HG02642 (cell line): ENCODE measurements around the gene FGF19.

Source experiments
- ATAC-seq: cut with Tn5 transposase; IDR thresholded peaks from one replicate; pipeline ENCODE4 v1.9.1; 2021; ENCODE audit warnings: mild to moderate bottlenecking; ENCODE audit not compliant: unreplicated experiment, poor library complexity

FGF19 gene

DNA sequence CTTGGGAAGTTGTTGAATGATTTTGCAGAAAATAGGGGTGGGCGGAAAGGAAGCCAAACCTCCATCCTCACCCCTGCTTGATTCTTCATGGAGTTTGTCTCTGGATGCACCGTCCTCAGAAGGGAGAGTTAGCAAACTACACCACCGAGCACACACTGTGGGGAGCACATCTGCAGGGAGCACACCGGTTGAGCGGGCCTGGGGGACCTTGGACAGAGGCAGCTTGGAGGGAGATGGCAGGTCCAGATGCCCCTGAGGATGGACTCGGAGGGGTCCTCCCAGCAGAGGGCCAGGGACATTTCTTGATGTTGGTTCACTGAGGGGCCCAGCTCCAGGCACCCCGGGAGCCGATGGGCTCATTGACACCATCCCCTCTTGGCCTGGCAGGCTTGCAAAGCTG lies 15.1 kb upstream of the FGF19 start:
- no peak for ATAC-seq

DNA sequence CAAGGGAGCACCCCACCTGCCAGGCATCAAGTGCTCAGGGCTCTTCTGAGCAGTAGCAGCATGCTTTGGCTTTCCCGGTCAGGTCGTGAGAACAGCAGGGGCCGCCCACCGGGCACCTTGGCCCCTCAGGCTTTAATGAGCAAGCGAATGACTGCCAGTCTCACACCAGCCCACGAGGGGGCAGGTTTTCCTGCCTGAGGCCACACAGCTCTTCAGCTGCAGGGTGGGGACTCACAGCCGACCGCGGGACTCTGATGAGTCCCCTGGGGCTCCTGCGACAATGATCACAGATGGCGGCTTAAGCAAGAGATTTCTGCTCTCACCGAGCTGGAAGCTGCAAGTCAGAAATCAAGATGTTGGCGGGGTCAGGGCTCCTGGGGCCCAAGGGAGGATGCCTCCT lies 14.3 kb upstream of the FGF19 start:
- ATAC-seq = no peak

DNA sequence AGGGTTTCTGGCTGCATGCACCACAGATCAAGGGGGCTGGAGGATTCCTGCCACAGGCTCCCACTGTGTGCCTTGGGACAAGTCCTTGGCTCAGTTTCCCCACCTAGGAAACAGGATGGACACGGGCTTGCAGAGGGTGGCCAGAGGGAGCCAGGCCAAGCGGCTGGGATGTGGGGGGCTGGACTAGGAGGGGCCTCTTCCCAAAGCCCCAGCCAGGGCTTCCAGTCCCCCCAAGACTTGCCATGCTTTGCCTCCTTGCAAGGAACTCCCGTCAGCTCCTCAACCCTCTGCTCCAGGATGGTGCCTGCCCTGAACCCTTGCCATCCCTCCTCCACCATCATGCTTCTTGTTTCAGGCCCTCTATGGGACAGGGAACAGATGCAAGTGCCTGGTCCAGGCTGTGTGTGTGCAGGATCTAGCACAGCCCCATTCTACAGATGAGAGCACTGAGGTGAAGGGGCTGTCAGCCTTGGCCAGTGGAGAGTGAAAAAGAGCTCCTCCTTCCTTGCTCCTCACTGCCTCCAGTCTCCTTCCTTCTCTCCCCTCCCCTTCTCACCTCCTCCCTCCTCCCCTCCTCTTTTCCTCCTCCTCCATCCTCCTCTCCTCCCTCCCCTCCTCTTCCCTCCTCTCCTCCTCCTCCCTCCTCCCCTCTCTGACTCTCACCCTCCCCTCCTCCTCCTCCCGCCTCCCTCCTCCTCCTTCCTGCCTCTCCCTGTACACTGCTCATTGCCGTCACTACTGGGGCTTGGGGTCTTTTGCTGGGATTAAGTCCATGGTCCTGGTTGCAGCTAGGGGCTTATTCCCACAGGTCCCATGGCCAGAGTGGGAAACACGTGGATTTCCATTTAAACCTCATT lies 13.3 kb upstream of the FGF19 start:
- no peak for ATAC-seq

DNA sequence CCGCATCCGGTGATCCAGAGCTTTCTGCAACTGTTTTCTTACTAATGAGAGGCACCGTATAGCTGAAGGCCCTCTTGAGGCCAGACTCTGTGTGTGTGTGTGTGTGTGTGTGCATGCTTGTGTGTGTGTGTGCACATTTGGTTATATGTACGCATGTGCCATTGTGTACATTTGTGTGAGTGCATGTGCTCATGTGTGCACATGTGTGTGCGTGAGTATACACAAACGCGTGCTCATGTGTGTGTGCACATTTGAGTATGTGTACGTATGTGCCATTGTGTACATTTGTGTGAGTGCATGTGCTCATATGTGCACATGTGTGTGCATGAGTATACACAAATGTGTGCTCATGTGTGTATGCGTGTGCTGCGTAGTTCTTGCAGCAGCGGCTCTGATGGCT lies 12.3 kb upstream of the FGF19 start:
- ATAC-seq = no peak

DNA sequence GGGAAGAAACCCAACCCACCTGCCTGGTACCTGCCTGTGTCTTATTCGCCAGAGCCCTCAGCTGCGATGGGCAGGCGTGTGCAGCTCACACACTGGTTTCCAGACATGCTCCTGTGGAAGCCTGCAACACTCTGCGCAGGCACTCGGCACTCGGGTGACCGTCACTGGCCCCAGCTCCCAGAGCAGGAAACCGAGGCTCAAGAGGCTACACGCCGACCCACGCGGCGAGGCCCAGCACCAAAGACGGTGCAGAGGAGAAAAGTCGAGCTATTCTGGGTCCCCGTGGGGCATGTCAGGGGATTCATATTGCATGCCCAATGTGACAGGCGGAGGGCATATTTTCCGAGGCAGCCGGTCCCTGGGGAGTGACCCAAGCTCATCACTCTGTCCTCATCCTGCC lies 11.6 kb upstream of the FGF19 start:
- ATAC-seq = no peak

DNA sequence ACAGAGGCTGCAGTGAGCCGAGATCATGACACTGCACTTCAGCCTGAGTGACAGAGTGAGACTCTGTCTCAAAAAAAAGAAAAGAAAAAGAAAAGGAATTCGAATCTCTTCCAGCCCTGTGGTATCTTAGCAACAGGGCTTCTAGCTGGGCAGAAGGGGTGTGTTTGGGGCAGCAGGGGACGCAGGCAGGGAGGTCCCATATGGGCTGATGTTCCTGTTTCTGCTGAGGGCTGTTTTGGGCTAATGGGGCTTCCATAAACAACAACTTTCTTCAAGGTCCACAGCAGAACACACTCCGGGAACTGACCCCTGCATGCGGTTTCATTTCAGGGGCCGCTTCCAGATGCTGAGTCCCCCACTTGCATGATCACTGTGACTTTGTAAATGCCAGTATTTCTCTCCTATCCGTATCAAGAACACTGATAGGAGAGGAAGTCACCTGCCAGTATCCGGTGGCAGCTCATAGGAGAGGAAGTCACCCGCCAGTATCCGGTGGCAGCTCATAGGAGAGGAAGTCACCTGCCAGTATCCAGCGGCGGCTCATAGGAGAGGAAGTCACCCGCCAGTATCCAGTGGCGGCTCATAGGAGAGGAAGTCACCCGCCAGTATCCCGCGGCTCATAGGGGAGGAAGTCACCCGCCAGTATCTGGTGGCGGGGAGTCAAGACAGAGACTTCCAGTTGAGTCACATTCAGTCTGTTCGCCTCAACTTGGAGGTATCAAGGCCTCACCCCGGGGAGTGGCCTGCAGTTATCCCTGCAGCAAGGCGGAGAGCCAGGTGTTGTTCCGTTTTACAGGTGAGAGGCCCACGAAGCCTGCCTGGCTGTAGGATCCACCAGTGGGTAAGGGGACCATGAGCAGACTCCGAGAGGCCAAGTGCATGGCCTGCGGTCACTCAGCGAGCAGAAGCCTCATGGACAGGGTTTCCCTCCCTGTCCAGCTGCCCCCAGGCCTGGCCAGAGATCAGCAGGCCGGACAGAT lies 8.3 kb upstream of the FGF19 start:
- no peak for ATAC-seq

DNA sequence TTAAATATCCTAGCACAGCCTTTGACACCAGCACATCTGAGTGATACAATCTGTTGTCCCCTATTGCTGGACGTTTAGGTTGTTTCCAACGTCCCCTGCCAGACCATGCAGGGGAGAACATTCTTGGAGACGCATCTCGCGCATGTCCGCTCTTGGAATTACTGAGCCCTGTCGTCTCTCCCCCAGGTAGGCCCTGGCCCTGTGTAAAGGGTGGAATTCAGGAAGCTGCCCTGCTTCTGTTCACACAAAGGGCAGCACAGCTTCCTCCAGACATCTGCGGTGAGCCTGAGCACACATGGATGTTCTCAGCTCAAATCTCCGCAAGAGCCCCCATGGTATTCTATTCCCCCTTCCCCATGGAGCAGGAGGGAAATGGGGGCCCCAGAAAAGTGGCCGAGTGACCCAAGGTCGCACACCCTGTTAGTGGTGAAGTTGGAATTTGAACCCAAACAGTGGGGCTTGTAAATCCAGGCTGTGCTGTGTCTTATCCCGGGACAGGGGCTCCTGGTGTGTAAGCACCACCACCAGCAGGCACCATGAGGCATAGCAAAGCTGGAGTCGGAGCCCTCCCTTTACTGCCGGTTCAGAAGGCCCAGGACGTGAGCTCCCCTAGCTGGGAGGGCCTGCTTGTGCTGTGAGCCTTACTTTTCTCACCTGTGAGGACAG lies 5.0 kb upstream of the FGF19 start:
- no peak for ATAC-seq

DNA sequence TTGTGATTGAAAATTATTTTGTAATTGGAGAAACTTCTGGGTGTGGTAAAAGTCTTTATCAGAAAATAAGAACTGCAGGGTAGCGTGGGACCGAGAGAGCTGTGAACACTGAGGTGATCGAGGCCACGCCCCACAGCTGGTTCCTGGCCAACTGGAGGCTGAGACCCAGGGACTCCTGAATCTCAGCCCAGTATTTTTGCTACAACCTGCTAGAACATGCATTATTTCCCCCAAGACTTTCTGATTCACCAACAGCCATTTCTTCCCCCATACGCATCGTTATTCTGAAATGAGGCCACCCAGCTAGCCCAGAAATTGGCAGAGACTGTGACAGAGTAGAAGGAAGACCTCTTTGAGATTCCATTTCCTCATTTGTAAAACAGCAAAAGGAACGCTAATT lies 3.4 kb upstream of the FGF19 start:
- ATAC-seq = no peak

DNA sequence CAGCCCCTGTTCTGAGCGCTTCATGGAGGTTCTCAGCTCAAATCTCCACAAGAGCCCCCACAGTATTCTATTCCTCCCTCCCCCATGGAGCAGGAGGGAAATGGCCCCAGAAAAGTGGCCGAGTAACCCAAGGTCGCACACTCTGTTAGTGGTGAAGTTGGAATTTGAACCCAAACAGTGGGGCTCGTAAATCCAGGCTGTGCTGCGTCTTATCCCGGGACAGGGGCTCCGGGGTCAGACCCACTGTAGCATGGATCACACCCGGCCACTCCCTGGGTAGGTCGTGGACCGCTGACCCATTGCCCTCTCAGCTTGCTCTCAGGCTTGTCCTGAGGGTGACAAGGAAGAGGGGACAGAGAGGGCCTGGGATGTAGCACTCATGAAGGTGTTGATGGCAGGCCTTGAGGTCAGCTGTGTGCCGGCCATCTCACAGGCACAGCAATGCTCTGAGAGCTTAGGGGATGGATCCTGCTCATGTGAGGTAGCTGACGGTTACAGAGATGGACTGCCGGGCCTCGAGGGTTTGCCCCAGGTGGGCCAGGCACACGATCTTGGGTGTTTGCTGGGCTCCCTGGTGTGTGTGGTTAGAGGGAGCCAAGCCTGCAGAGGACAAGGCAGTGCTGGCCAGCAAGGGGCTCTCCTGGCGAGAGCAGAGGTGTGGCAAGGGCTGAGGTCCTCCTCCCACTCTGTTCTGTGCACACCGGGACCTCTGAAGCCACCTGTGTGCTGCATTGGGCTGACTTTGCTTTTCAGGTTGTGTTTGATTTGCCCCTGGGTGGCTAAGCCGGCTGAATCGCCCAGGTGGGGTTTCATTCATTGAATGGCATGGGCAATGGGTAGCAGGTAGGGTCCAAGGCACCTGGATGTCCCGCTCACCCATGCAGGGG lies 2.3 kb upstream of the FGF19 start:
- ATAC-seq = no peak

DNA sequence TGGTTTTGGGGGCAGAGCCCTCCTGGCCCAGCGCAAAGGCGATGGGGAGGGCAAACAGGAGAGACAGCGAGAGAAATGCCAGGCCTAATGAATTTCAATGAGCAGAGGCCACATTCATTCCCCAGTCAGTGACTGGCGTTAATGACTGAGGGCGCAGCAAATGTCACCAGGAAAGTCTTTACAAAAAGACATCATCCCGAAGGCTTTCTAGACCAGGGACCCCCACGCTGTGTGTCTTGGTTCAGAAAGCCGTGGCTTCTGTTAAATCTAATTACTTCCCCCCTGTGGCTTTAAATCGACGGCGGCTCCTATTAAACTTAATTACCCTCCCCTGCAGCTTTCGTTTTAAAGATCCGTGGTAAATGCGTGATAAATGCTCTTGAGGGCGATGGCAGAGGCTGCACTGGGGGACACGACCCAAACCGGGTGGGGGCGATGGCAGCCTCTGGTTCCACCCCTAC lies 1.6 kb upstream of the FGF19 start:
- ATAC-seq = no peak

DNA sequence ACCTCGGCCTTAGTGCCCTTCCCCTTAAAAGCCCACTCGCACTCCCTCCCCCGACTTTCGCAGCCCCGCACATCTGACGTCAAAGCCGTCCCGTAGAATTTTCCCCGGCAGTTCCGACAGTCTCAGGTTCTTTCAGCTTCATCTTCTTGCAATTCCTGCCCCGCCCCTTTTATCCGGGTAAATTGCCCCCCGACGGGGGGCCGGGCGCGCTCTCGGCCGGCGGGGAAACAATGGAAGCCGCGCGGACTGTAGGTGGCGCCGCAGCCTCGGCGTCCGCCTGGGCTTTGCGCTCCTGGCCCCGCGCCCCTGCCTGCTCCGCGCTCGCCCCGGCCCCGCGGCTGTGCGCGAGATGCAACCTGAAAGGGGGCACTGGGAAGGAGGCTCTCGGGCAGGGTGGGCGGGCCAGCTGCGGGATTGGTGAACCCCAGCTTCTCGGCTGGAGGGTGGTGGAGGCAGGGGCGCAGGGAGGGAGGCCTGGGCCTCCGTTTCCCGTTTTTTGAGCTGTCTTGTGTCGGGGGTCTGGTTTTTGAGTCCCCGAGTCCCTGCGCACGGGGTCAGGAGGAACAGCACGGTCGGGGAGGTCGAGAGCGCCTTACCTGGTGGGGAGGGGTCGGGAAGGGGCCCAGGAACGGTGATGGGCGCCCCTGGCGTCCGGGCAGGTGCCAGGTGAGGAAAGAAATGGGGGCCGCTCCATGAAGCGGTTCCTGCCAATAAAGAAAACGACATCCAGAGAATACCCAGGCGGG lies 859 bp upstream of the FGF19 start:
- ATAC-seq = no peak

DNA sequence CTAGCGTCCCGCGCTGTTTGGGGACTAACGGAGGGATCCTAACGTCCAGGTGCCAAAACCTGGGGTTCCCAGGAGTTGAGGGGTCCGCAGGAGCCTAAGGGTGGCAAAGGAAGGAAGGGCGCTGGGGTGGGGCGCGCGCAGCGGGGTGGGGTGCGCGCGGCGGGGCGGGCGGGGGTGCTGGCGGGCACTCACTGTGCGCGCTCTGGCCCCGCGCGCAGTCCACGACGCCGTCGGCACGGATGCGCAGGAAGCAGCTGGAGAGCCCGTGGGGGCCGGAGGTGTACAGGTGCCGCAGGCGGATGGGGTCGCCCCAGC lies 412 bp downstream of the FGF19 start:
- ATAC-seq = no peak

DNA sequence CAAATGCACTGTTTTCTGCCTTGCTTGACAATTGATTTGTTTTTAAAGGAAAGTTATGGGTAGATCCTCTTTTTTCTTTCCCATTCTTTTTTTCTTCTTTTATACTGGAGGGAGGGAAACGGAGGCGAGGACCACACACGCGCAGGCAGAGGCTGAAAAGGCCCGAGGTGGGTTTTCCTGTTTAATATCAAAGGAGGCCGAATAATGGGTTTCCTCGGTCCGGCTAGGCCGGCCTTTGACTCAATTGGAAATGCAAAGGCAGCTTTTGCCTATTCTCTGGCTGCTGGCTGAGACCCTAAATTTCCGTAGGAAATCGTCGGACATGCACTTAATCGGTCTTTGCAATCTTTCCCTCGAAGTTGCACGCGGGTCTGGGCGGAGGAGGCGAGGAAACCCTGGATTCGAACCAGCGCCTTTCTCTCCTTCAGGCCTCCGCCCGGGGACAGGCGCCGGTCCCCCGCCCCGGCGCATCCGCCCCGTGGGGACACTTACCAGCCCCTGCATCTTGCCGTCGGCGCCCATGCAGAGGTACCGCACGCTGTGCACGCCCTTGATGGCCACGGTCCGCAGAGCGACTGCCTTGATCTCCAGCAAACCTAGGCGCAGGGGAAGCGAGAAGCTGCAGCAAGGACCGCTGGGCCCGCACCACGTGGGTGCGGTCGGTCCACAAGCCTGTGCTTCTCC lies 911 bp downstream of the FGF19 start:
- ATAC-seq = no peak

DNA sequence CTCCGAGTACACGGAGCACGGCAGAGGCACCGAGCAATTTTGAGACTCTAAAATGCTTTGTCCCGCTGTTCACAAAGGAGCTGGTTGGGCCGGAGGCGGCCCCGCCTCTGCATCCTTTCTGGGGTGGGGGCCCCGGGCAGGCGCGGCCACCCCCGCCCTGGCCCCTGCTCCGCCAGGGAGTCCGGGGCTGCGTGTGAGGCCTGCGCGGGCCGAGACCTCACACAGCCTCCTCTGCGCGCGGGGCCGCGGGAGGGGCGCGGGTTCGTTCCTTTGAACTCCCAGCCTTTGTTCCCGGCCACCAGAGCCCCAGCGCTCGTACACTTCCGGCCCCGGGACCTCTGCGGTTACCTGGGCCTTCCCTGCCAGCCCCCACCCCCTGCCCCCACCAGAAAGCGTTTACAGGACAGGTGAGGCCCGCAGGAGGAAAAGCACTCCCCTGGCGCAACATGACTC lies 1.6 kb downstream of the FGF19 start:
- no peak for ATAC-seq

DNA sequence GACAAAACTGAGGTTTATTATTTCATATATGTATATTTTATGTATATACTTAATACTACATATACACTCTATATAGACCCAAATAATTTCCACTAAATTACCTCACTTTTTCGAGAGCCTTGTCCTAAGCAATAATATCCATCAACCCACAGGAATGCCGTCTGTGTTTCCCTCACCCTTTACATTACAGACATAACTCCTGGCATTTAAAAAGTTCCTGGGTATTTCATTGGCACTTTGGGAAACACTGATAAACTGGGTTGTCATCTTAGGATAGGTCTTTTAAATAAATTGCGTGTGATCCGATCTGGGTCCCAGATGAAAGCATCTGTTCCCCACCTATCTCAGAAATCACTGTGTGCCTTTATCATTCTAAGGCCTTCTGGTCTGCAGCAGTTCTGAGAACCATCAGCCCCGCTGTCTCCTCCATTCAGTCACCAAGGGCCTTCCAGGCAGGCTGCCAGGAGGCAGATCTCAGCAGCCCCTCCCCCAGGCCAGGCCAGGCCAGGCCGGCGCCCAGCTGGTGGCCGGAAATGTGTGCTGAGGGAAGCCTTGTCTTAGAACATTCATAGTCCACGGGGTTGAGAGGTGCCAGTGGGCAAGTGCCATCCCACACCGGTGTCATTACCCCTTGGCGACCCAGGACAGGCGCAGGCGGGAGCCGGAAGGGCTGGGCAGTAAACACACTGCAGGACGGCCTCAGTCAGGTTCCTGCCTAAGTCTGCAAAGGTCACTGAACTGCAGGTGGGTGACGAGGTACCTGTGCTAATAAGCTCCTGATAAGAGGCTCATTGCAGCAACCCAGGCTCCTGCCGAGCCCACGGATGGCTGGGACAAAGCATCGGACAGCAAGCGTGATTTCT lies 3.3 kb downstream of the FGF19 start:
- no peak for ATAC-seq

DNA sequence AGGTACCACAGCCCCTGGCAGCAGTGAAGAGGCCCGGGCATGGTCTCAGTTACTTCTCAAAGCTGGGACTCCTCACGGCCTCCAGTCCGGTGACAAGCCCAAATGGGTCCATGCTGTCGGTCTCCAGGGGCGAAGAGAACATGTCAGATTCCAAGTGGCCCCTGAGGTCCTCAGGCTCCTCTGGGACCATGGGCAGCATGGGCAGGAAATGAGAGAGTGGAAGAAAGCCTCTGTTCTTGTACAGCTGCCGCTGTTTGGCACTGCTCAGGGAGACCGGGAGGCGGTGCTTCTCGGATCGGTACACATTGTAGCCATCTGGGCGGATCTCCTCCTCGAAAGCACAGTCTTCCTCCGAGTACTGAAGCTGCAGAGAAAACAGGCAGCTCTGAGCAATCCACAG lies 4.6 kb downstream of the FGF19 start:
- no peak for ATAC-seq

DNA sequence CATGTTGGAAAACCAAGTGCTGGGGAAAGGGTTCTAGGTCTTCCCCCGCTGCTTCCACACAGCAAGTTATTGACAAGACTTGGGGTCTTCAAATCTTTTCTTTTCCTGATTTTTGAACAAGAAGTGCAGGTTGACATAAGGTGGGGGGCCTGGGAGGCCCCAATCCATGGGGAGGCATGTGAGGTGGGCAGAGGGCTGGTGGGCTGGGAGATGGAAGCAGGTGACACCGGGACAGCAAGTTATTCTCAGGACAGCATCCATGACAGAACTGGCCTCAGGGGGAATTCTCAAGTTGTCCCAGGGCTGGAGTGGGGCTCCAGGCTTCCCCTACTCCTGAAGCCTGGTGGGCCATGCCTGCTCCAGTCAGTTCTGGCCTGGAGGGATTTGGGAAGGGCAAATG lies 5.5 kb downstream of the FGF19 start:
- no peak for ATAC-seq

DNA sequence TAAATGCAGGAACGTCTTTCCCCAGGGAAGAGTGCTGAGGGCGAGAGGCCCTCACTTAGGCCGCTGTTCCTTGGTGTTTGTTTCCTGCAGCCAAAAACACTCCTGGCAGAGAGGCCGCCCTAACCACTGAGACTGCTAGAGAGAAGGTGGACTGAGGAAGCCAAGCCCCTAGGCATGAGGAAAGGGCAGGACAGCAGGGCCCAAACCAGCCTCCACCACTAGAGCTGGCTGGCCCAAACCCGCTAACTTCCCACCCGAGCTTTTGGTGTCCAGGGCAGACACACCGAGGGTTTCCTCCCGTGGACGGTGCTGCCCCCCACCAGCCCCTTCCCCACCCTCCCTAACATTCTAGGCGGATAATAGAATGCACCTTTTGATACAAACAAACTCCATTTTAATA lies 6.0 kb downstream of the FGF19 start:
- ATAC-seq = no peak
